MCF 10A (cell line): ENCODE results near the gene PI4KA. TPM values are rescaled to one million over a fixed set of nuclear protein-coding genes. Genes with fewer than 3 reads are reported as not detected.
"Not testable (repeated sequence)": the region's sequence is repeated elsewhere in the genome, so short reads cannot be mapped to it uniquely, and the experiment has no call there.

Source experiments
- BruUV-seq: library from RNA; stranded (reverse); fragments of 400-500 nt; replicated peaks from 2 replicates; lab custom pipeline; 2021; lab: Mats Ljungman, UMichigan
- CTCF ChIA-PET: fragments of 300-600 bp; sonication (Branson Sonifier 250); formaldehyde crosslinking; extraction: SDS; loops from one replicate; lab custom pipeline; 2021; ENCODE audit warnings: antibody characterized with exemption, inconsistent platforms; lab: Yijun Ruan, JAX
- POLR2A ChIA-PET: fragments of 300-600, 350-650 bp; sonication (Branson Sonifier 250); formaldehyde crosslinking; extraction: SDS; loops from one replicate; lab custom pipeline; 2020; ENCODE audit warnings: antibody characterized with exemption, inconsistent platforms; lab: Yijun Ruan, JAX
- DNase-seq: peaks from one replicate; pipeline ENCODE4 v3.0.0-alpha.2; 2018; ENCODE audit not compliant: unreplicated experiment
- H3K27ac Mint-ChIP-seq: one replicate; pipeline ENCODE4 v1.8.0; 2022; ENCODE audit warnings: mild to moderate bottlenecking, low read depth, mixed read lengths; ENCODE audit not compliant: unreplicated experiment
- H3K27me3 Mint-ChIP-seq: one replicate; pipeline ENCODE4 v1.8.0; 2022; ENCODE audit warnings: mixed read lengths; ENCODE audit not compliant: insufficient read depth, unreplicated experiment
- H3K36me3 Mint-ChIP-seq: one replicate; pipeline ENCODE4 v1.8.0; 2022; ENCODE audit warnings: mild to moderate bottlenecking, moderate library complexity, mixed read lengths; ENCODE audit not compliant: insufficient read depth, unreplicated experiment
- H3K4me1 Mint-ChIP-seq: one replicate; pipeline ENCODE4 v1.8.0; 2022; ENCODE audit warnings: mixed read lengths; ENCODE audit not compliant: insufficient read depth, unreplicated experiment
- H3K4me3 Mint-ChIP-seq: one replicate; pipeline ENCODE4 v1.8.0; 2022; ENCODE audit warnings: mild to moderate bottlenecking, moderate library complexity, mixed read lengths; ENCODE audit not compliant: unreplicated experiment
- H3K9me3 Mint-ChIP-seq: one replicate; pipeline ENCODE4 v1.8.0; 2022; ENCODE audit warnings: mixed read lengths; ENCODE audit not compliant: unreplicated experiment
- intact Hi-C: fragments of 100-400 bp; cut with micrococcal nuclease; formaldehyde crosslinking; loops from 2 replicates; pipeline ENCODE4 v1.14.1; 2022
- total RNA-seq: library from RNA; stranded (reverse); gene quantifications from 2 replicates; pipeline ENCODE4 v1.2.3, GENCODE V29; 2022
- TF ChIP-seq, protein P1 (sequence below): fragments of 200-600 bp; IDR thresholded peaks from one replicate; pipeline ENCODE4 v1.8.0; 2022; ENCODE audit warnings: antibody characterized with exemption, mild to moderate bottlenecking; ENCODE audit not compliant: unreplicated experiment

The PI4KA gene
- total RNA-seq, 1 experiment from 2014 or later, result 39.0 TPM

DNA sequence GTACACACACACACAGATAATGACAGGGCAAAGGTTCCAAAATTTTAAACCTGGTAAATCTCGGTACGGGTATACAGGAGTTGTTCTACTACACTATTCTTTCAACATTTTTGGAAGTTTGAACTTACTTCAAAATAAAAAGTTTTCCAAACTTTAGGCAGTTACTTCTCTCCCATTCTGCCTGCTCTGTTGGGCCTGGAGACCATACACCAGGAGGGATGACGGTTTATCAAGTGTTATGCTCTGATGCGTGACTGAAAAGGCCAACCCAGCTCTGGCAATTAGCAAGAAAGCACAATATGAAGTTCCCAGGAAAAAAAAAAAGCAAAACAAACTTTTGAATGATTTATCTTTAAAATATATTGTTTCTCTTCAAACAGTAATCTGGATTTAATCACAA lies 83.7 kb downstream of the PI4KA start:
- Mint-ChIP-seq H3K4me1 (peaks cover 8% of the 10 kb centered on the region), H3K9me3 (no peaks in the 10 kb centered on the region), H3K27ac (no peak overlapping the region), H3K4me3 (no peak overlapping the region), H3K36me3 (peaks cover 20% of the 10 kb centered on the region), H3K27me3 (no peaks in the 10 kb centered on the region)
- POLR2A ChIA-PET, result no interaction called here
- intact Hi-C loops, result no loop called here
- no TSS peak for BruUV-seq
- TF ChIP-seq, protein P1, sequence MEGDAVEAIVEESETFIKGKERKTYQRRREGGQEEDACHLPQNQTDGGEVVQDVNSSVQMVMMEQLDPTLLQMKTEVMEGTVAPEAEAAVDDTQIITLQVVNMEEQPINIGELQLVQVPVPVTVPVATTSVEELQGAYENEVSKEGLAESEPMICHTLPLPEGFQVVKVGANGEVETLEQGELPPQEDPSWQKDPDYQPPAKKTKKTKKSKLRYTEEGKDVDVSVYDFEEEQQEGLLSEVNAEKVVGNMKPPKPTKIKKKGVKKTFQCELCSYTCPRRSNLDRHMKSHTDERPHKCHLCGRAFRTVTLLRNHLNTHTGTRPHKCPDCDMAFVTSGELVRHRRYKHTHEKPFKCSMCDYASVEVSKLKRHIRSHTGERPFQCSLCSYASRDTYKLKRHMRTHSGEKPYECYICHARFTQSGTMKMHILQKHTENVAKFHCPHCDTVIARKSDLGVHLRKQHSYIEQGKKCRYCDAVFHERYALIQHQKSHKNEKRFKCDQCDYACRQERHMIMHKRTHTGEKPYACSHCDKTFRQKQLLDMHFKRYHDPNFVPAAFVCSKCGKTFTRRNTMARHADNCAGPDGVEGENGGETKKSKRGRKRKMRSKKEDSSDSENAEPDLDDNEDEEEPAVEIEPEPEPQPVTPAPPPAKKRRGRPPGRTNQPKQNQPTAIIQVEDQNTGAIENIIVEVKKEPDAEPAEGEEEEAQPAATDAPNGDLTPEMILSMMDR, result no peak
- no peak for DNase-seq
- CTCF ChIA-PET, result interaction anchor here (0.7 kb wide), 1 partner anchor 146 kb away, joined by 3 read pairs; no protein-coding TSS in a partner anchor

DNA sequence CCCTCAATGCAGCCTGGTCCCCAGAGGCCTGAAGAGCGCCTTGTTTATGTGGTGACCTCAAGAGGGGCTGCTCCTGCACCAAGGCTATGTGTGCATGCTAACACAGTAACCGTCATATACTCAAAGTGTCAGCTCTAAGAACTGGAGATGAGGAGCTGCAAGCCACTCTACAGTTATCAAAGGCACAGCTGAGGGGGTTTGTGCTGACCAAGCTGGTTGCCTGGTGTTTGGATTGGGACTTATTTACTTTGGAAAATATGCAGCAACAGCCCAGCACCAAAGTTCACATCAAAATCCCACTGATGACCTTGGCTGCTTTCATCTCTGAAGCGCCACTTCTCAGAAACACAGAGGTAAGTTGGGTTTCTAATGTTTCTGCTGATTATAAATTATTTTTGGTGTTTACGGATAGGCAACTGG lies 84.8 kb downstream of the PI4KA start, which contains the start of gene SERPIND1:
TSS of gene SERPIND1 (plus strand) at position 321 of the 420 bp plus-strand sequence. CDS start 5,200 bp downstream, outside the sequence.
- Mint-ChIP-seq H3K27me3 (no peaks in the 10 kb centered on the region), H3K4me3 (no peak within 1 kb of the TSS), H3K27ac (no peak within 1 kb of the TSS), H3K36me3 (peaks cover 24% of the 10 kb centered on the region), H3K4me1 (peaks cover 8% of the 10 kb centered on the region), H3K9me3 (no peaks in the 10 kb centered on the region)
- DNase-seq, result no peak
- TF ChIP-seq, protein P1, result no peak
- intact Hi-C loops, result no loop called here
- CTCF ChIA-PET, result interaction anchor here (0.6 kb wide), 1 partner anchor 112 kb away, joined by 4 read pairs; no protein-coding TSS in a partner anchor
- POLR2A ChIA-PET, result no interaction called here
- no TSS peak for BruUV-seq

DNA sequence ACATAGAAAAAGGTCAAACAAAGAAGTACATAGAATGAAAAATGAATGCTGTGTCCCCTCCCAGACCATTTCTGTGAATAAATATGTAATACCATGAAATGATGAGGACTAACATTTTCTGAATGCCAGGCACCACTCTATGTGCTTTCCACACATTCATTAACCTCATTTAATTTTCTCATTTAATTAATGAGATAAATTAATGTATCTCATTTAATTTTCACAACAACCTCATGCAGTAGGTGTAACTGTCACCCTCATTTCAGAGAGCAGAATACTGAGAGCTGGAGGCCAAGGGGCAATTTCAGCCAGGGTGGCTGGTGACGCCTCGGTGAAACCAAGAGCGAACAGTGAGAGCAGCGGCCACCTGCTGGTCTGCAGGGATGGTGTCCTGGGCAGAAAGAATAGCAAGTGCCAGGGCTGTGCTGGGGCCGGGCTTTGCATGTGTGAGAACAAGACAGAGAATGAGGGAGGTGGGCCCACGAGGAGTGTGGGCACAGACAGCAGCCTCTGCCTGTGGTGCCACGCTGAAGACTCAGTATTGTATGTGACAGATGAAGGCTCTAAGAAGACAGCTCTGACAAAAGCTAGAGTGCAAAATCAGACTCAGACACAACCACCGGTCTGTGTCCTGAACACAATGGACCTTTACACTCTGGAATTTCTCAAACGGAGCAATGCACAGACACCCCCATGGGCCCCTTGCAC lies 86.5 kb downstream of the PI4KA start:
- no peaks in the 10 kb centered on the region for H3K27me3 Mint-ChIP-seq
- no peak overlapping the region for H3K4me3 Mint-ChIP-seq
- no peaks in the 10 kb centered on the region for H3K9me3 Mint-ChIP-seq
- intact Hi-C loops, result no loop called here
- TF ChIP-seq, protein P1, result no peak
- POLR2A ChIA-PET, result interaction anchor here (1.1 kb wide), 1 partner anchor 18 kb away, joined by 4 read pairs; no protein-coding TSS in a partner anchor
- no peaks in the 10 kb centered on the region for H3K4me1 Mint-ChIP-seq
- peaks cover 24% of the 10 kb centered on the region for H3K36me3 Mint-ChIP-seq
- DNase-seq, result no peak
- BruUV-seq, result no TSS peak
- no peak overlapping the region for H3K27ac Mint-ChIP-seq
- CTCF ChIA-PET, result no interaction called here

DNA sequence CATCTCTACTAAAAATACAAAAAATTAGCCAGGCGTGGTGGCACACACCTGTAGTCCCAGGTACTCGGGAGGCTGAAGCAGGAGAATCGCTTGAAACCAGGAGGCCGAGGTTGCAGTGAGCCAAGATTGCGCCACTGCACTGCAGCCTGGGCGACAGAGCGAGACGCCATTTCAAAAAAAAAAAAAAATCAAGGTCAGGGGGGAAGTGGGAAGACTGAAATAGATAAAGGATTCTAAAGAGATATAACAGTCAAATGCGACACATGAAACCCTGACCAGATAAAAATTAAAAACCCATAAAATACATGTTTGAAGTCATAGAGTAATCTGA lies 89.2 kb downstream of the PI4KA start:
- DNase-seq, H3K27me3 Mint-ChIP-seq, H3K9me3 Mint-ChIP-seq, intact Hi-C loops, POLR2A ChIA-PET, H3K4me3 Mint-ChIP-seq, BruUV-seq, H3K27ac Mint-ChIP-seq, H3K4me1 Mint-ChIP-seq: not testable (repeated sequence)
- peaks cover 30% of the 10 kb centered on the region for H3K36me3 Mint-ChIP-seq
- CTCF ChIA-PET, result interaction anchor here (2.8 kb wide), 1 partner anchor 14 kb away, joined by 12 read pairs; no protein-coding TSS in a partner anchor
